IPS DF 6.9 (cell line): ENCODE data around the gene CASK.

Experiments
- DNase-seq: peaks from one replicate; pipeline ENCODE4 v3.0.0-alpha.2; 2013; ENCODE audit warnings: low read depth, low spot score
- H3K27ac ChIP-seq: one replicate; pipeline ENCODE4 v1.5.1; 2013; ENCODE audit warnings: low read length, control low read depth
- H3K27me3 ChIP-seq: 2 replicates; pipeline ENCODE4 v1.6.1; 2013; ENCODE audit warnings: mild to moderate bottlenecking, low read length; ENCODE audit not compliant: control insufficient read depth, insufficient read depth
- H3K36me3 ChIP-seq: 2 replicates; pipeline ENCODE4 v1.6.1; 2013; ENCODE audit warnings: low read length; ENCODE audit not compliant: control insufficient read depth, insufficient read depth
- H3K4me1 ChIP-seq: 2 replicates; pipeline ENCODE4 v1.6.1; 2013; ENCODE audit warnings: low read length; ENCODE audit not compliant: control insufficient read depth, insufficient read depth
- H3K4me3 ChIP-seq: 2 replicates; pipeline ENCODE4 v1.5.1; 2013; ENCODE audit warnings: mild to moderate bottlenecking, low read length
- H3K9me3 ChIP-seq: 2 replicates; pipeline ENCODE4 v1.6.1; 2013; ENCODE audit warnings: low read length, inconsistent platforms; ENCODE audit not compliant: control insufficient read depth, insufficient read depth
- WGBS: extraction: QIAGEN DNeasy Blood & Tissue Kit; methylation state at CpG from one replicate; pipeline ENCODE4 v1.1.7; 2013; ENCODE audit warnings: mixed read lengths, missing lambda C conversion rate; ENCODE audit not compliant: insufficient read length, insufficient coverage; 5-methylcytosine and 5-hydroxymethylcytosine counted together

The CASK gene

GRCh38 chrX:41875142-41875541, 48.2 kb downstream of the CASK start:
- Histone ChIP-seq H3K27ac (no peak overlapping the region), H3K9me3 (no peaks in the 10 kb centered on the region), H3K4me1 (no peaks in the 10 kb centered on the region), H3K4me3 (no peak overlapping the region), H3K27me3 (no peaks in the 10 kb centered on the region), H3K36me3 (no peaks in the 10 kb centered on the region)
- DNase-seq: no peak
- WGBS: no CpG with 5 or more reads among the region's 1 CpG

DNA sequence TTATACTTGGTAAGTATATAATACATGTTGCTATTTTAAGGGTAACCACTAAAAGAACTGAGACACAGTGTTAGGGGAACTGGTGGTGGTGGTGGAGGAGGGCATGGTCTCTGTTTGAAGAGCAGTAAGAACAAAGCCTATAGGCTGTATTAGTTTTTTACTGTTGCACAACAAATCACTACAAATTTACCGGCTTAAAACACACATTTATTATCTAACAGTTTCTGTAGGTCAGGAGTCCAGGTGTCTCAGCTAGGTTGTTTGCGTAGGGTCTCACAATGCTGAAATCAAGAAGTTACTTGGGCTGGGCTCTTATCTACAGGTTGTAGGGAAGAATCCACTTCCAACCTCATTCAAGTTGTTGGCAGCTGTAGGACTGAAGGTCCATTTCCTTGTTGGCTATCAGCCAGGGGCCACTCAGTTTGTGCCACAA, 52.6 kb downstream of the CASK start:
- H3K36me3 ChIP-seq: no peaks in the 10 kb centered on the region
- H3K9me3 ChIP-seq: no peaks in the 10 kb centered on the region
- no CpG with 5 or more reads among the region's 2 CpGs for WGBS
- no peak overlapping the region for H3K27ac ChIP-seq
- no peak overlapping the region for H3K4me3 ChIP-seq
- no peak for DNase-seq
- no peaks in the 10 kb centered on the region for H3K27me3 ChIP-seq
- H3K4me1 ChIP-seq: no peaks in the 10 kb centered on the region

- WGBS: no CpG with 5 or more reads among the region's 3 CpGs
- no peak overlapping the region for H3K4me3 ChIP-seq
- H3K9me3 ChIP-seq: no peaks in the 10 kb centered on the region
- DNase-seq: no peak
- no peaks in the 10 kb centered on the region for H3K36me3 ChIP-seq
- H3K27me3 ChIP-seq: no peaks in the 10 kb centered on the region
- H3K4me1 ChIP-seq: no peaks in the 10 kb centered on the region
- H3K27ac ChIP-seq: no peak overlapping the region
Observed at GRCh38 chrX:41868392-41868977, 54.9 kb downstream of the CASK start.

- DNase-seq: no peak
- Histone ChIP-seq H3K27ac (no peak overlapping the region), H3K9me3 (no peaks in the 10 kb centered on the region), H3K4me3 (no peak overlapping the region), H3K36me3 (no peaks in the 10 kb centered on the region), H3K4me1 (no peaks in the 10 kb centered on the region), H3K27me3 (no peaks in the 10 kb centered on the region)
- no CpG with 5 or more reads among the region's 2 CpGs for WGBS
Observed at GRCh38 chrX:41863343-41864203, 59.8 kb downstream of the CASK start.

- Histone ChIP-seq H3K4me3 (no peak overlapping the region), H3K27me3 (no peaks in the 10 kb centered on the region), H3K4me1 (no peaks in the 10 kb centered on the region), H3K36me3 (no peaks in the 10 kb centered on the region), H3K9me3 (no peaks in the 10 kb centered on the region), H3K27ac (no peak overlapping the region)
- no CpG with 5 or more reads among the region's 4 CpGs for WGBS
- DNase-seq: no peak
Observed at GRCh38 chrX:41862562-41863184, 60.7 kb downstream of the CASK start.

- no peak overlapping the region for H3K27ac ChIP-seq
- no peaks in the 10 kb centered on the region for H3K36me3 ChIP-seq
- peak; percentile 1 for DNase-seq
- no CpG with 5 or more reads among the region's 4 CpGs for WGBS
- no peaks in the 10 kb centered on the region for H3K9me3 ChIP-seq
- H3K27me3 ChIP-seq: no peaks in the 10 kb centered on the region
- no peak overlapping the region for H3K4me3 ChIP-seq
- H3K4me1 ChIP-seq: no peaks in the 10 kb centered on the region
Observed at GRCh38 chrX:41858161-41858775, 65.1 kb downstream of the CASK start.

DNA sequence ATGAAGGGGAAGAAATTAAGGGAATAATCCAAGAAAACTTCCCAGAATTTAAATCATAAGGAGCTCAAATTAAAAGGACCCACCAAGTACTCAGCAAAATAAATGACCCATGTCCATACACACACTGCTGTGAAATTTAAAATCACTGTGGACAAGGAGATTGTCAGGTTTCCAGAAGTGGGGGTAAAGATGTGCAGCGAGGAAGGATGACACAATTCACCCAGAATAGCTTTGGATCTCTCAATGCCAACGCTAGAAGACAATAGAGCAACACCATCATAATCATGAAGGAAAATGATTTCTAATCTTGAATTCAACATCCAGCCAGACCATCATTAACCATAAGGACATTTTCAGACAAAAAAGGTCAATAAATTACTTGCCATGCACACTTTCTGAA, 65.7 kb downstream of the CASK start:
- no peak overlapping the region for H3K4me3 ChIP-seq
- no peaks in the 10 kb centered on the region for H3K36me3 ChIP-seq
- WGBS: no CpG with 5 or more reads among the region's 2 CpGs
- no peaks in the 10 kb centered on the region for H3K27me3 ChIP-seq
- no peak for DNase-seq
- no peaks in the 10 kb centered on the region for H3K9me3 ChIP-seq
- H3K27ac ChIP-seq: no peak overlapping the region
- H3K4me1 ChIP-seq: no peaks in the 10 kb centered on the region

- H3K4me1 ChIP-seq: no peaks in the 10 kb centered on the region
- no peaks in the 10 kb centered on the region for H3K27me3 ChIP-seq
- H3K4me3 ChIP-seq: no peak overlapping the region
- no CpG with 5 or more reads among the region's 2 CpGs for WGBS
- DNase-seq: no peak
- H3K36me3 ChIP-seq: no peaks in the 10 kb centered on the region
- no peaks in the 10 kb centered on the region for H3K9me3 ChIP-seq
- no peak overlapping the region for H3K27ac ChIP-seq
Observed at GRCh38 chrX:41846714-41847113, 76.6 kb downstream of the CASK start.

DNA sequence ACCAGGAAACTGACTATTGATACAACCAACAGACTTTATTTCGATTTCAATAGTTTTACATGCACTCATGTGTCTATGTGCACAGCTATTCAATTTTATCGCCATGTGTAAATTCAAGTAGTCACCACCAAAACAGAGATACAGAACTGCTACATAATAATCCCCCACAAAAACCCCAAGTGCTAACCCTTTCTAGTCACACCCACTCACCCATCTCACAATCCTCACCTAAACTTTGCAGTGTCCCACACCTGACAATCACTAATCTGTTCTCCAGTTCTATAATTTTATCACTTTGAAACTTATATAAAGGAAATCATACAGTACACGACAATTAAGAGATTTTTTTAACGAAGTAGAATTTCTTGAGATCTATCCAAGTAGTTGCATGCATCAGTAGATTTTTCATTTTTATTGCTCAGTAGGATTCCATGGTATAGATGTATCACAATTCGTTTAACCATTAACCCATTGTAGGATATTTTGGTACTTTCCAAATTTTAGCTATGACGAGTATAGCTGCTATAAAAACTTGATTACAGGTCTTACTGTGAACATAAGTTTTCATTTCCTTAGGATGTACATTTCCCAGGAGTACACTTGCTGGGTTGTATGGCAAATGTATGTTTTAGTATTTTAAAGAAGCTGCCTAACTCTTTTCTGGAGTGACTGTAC, 85.9 kb downstream of the CASK start:
- H3K4me3 ChIP-seq: no peak overlapping the region
- no peaks in the 10 kb centered on the region for H3K36me3 ChIP-seq
- H3K27me3 ChIP-seq: no peaks in the 10 kb centered on the region
- no peak overlapping the region for H3K27ac ChIP-seq
- no CpG with 5 or more reads among the region's 6 CpGs for WGBS
- H3K4me1 ChIP-seq: no peaks in the 10 kb centered on the region
- no peak for DNase-seq
- H3K9me3 ChIP-seq: no peaks in the 10 kb centered on the region

GRCh38 chrX:41828826-41829225, 94.5 kb downstream of the CASK start:
- Histone ChIP-seq H3K9me3 (no peaks in the 10 kb centered on the region), H3K27ac (no peak overlapping the region), H3K4me1 (no peaks in the 10 kb centered on the region), H3K27me3 (no peaks in the 10 kb centered on the region), H3K36me3 (no peaks in the 10 kb centered on the region), H3K4me3 (no peak overlapping the region)
- WGBS: no CpG with 5 or more reads among the region's 1 CpG
- no peak for DNase-seq
